Measurements from ENCODE around the gene EOLA1.
"Not testable (repeated sequence)": the region's sequence is repeated elsewhere in the genome, so short reads cannot be mapped to it uniquely, and the experiment has no call there.

EOLA1 gene

GRCh38 chrX:149546962-149547361 is 6.2 kb downstream of the EOLA1 start:
- DNase-seq: not testable (repeated sequence)

- DNase-seq: not testable (repeated sequence)
Observed at GRCh38 chrX:149547782-149548181, 7.0 kb downstream of the EOLA1 start.

- DNase-seq: not testable (repeated sequence)
Observed at GRCh38 chrX:149549701-149550100, 8.9 kb downstream of the EOLA1 start, which contains the start of gene HSFX3. Gene HSFX3 (minus strand): TSS chrX:149549924. CDS start chrX:149549852, 72 bp downstream.

GRCh38 chrX:149550454-149550853 is 9.6 kb downstream of the EOLA1 start:
- not testable (repeated sequence) for DNase-seq

- not testable (repeated sequence) for DNase-seq
Observed at GRCh38 chrX:149551245-149551938, 10.6 kb downstream of the EOLA1 start.

- DNase-seq: not testable (repeated sequence)
Observed at GRCh38 chrX:149551939-149552248, 11.1 kb downstream of the EOLA1 start.

GRCh38 chrX:149555251-149555650 is 14.4 kb downstream of the EOLA1 start:
- DNase-seq: not testable (repeated sequence)

- no peak for DNase-seq
Observed at GRCh38 chrX:149563359-149563758, 22.5 kb downstream of the EOLA1 start.

GRCh38 chrX:149567621-149568417 is 27.0 kb downstream of the EOLA1 start:
- DNase-seq: no peak

GRCh38 chrX:149568701-149569296 is 28.0 kb downstream of the EOLA1 start:
- no peak for DNase-seq

GRCh38 chrX:149569770-149570169 is 29.0 kb downstream of the EOLA1 start:
- no peak for DNase-seq

- no peak for DNase-seq
Observed at GRCh38 chrX:149570668-149571067, 29.9 kb downstream of the EOLA1 start.

GRCh38 chrX:149571770-149572169 is 31.0 kb downstream of the EOLA1 start:
- no peak for DNase-seq

GRCh38 chrX:149572743-149573142 is 31.9 kb downstream of the EOLA1 start:
- no peak for DNase-seq

GRCh38 chrX:149573456-149573855 is 32.6 kb downstream of the EOLA1 start:
- not testable (repeated sequence) for DNase-seq

GRCh38 chrX:149585631-149586030 is 44.8 kb downstream of the EOLA1 start:
- DNase-seq: not testable (repeated sequence)

GRCh38 chrX:149587359-149587758 is 46.5 kb downstream of the EOLA1 start, which contains the start of gene MAGEA9B:
Gene MAGEA9B (minus strand): TSS chrX:149587459. CDS start chrX:149583179, 4,280 bp downstream.
- DNase-seq: not testable (repeated sequence)

GRCh38 chrX:149590993-149591392 is 50.2 kb downstream of the EOLA1 start:
- DNase-seq: not testable (repeated sequence)

GRCh38 chrX:149595214-149595613 is 54.4 kb downstream of the EOLA1 start, which contains the start of gene HSFX2:
Gene HSFX2 (minus strand): TSS chrX:149595314. CDS start chrX:149594700, 614 bp downstream.
- not testable (repeated sequence) for DNase-seq

- not testable (repeated sequence) for DNase-seq
Observed at GRCh38 chrX:149595943-149596342, 55.1 kb downstream of the EOLA1 start.
